HG03457 (cell line): ENCODE measurements around the gene PDIA2.

ENCODE experiments used
- ATAC-seq: cut with Tn5 transposase; IDR thresholded peaks from one replicate; pipeline ENCODE4 v1.9.1; 2021; ENCODE audit warnings: moderate number of reproducible peaks; ENCODE audit not compliant: unreplicated experiment

The PDIA2 gene

DNA sequence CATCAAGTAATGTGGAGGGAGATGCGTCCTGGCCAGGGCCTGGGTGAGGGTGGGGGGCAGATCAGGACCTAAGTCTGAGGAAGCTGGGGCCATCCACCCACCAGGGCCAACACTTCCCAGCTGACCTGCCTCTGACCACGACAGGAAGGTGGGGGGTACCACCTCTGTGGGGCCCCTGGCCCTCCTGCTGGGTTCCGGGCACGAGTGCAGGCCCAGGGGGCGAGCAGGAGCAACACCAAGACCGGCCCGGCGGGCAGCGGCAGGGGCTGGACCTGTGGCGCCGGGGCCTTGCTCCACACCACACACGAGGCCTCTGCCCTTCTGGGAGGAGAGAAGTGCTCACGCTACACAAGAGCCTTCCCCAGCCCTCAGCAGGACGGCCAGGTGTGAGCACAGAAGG lies 13.3 kb downstream of the PDIA2 start:
- no peak for ATAC-seq

DNA sequence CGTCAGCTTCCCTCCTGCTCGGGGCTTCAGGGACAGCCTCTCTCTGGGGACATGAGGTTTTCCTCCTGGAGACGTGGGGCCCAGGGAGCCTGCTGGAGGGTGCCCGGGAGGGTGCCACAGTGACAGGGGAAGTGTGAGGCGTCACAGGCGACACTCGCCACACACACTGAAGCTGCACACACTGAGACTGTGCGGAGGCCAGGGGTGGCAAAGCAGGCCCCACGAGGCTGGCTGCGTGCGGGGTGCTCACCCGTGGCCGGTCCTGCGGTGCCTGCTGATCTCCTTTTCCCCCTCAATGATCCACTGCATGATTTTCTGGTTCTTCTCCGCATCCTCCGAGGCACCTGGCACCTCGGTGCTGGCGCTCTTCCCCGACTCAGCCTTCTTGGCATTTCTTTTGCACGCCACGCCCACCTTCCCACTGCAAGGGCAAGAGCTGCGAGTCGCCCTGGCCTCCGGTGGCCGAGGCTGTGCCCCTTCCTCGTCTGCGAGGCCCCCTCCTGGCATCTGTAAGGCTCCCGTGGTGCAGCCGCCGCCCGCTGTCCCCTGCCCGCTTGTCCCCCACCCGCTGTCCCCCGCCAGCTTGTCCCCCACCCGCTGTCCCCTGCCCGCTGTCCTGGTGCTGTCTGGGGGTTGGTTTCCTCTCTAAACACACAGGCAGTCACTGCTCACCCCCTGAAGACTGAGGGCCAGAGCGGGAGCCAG lies 14.0 kb downstream of the PDIA2 start:
- no peak for ATAC-seq

DNA sequence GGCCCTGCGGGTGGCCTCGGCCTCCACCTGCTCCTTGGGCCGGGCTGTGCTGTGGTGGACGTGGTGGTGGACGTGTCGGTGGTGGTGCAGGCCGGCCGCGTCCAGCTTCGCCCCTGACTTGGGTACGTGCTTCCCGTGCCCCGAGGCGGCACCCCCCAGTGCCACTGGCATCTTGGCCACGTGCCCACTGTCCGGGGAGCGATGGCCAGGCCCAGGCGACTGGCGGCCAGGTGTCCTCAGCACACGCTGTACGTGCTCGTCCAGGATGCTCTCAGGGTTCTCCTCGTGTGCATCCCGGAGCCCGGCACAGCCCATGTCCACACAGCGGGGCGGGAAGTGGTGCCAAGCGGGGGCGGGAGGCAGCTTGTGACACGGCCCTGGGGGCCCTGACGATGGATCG lies 14.9 kb downstream of the PDIA2 start:
- ATAC-seq, result no peak

DNA sequence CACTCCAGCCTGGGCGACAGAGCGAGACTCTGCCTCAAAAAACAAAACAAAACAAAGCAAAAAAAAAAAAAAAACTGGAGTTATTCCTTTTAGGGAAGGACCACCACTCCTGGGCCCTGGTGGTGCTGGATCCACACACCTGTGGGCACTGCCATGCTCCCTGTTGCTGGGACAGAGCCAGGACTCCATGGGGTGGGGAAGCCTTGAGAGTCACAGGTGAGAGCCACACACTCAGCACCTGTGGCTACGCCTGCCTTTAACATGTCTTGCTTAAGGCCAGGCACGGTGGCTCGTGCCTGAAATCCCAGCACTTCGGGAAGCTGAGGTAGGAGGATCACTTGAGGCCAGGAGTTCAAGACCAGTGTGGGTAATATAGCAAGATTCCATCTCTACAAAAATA lies 18.3 kb downstream of the PDIA2 start:
- ATAC-seq, result no peak

DNA sequence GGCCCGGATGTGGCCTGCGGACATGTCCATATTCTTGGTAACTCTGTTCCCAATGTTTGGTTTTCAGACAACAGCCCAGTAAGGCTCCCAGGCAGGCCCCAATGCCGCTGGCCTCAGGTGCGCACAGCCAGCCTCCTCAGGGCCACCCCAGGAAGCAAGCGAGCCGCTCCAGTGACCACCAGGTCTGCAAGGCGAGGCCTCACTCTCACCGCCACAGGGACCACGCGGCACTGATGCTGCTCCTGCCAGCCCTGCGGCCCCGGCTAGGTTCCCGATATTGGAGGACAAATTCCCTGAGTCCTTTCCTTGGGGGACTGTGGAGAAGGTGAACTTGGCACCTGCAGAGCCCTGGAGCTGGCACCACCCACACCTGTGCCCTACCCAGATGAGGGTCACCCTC lies 19.0 kb downstream of the PDIA2 start:
- ATAC-seq, result no peak

DNA sequence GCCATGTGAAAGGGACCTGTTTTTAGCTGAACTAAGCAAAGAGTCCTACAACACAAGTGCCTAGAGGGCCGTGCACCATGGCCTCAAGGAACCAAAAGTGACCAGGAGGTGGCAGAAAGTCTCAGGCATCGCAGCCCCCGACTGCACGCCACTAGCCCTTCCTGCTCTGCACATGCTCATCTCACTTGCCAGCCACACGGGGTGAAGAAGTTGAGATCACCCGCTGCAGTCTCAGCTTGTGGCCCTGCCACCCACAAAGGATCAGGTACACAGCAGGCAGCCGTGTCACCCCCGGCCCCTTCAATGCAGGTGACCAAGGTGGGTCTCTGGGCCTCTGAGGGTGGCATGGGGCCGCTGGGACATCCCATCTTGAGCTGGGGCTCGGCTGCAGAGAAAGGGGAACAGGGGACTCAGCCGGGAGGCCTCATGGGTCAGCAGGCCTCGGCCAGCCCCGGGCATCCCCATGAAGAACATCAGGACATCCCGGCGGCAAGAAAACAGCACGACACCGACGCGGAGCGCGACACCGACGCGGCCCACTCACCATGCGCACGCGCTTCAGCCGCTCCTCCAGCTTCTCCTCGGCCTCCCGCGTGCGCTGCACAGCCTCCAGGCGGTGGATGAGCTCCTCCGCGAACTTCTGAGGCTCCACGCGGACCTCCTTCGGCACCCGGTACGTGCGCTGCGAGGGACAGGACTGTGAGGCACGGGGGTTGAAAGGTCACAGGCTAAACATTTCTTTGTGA lies 21.0 kb downstream of the PDIA2 start:
- no peak for ATAC-seq

DNA sequence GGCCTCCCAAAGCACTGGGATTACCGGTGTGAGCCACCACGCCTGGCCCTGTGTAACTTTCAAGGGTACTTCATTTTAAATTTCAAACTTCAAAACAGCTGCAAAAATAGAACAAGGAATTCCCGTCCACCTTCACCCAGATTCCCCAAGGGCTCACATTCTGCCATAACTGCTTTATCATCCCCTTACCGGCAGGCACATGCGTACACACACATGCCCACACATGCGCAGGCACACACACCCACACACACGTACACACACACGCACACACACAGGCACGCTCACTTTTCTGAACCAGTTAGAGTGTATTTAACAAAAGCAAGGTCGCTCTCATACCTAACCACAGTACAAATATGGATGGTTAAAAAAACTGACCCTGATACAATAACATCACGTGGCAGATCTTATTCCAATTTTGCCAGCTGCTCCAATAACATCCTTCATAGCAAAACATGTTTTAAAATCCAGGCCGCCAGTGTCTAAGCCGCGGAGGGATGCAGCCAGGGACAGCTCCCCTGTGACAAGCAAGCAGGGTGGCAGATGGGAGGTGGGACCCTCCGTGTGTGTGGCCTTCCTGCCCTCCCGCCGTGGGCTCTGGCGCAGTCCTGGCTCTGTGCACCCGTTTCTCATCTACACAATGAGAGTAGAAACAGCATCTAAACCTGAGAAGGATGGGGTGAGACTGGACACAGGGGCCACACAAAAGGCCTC lies 23.1 kb downstream of the PDIA2 start:
- ATAC-seq, result no peak

DNA sequence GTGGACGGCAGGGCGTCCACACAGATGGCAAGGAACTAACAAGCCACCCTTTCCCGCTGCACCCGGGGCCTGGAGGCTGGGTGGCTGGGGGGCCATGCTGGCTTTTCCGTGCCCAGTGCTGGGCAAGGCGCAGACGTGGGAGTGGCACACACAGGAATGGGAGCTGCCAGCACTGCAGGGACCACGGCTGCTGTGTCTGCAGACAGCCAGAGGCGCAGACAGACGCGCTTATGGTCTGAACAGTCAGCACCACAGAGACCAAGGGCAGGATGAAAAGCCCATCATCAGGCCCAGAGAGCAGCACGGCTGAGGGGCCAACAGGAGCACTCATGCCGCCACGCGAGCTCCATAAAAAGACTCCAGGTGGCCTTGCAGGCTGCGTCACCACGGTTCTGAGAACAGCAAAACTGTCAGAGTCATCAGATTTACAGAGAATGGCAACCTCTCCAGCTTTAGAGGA lies 24.0 kb downstream of the PDIA2 start:
- no peak for ATAC-seq

DNA sequence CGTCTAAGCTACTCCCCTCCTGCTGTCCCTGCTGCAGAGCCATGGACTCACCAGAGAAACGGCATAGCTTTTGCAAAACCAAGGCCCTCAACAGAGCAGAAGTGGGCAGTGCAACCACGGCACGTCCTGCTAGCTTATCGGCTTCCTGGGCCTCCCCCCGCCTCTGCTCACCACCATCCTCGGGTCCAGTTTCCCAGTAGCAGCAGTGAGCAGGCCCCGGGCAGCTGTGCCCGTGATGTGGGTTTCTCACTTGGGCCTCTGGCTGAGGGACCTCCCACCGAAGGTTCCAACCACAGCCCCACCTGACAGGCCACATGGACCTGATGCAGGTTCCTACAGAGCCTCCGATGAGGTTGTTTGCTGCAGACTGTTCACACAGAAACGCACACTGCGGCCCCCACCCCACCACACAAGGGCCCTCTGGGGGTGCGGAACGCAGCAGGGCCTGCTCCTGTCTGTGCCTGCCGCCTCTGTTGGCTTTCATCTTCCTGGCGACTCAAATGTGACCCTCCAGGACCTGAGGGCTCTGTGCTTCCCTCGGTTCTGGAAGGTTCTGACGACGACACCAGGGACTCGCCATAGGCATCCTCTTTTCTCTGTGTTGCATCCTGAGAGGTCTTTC lies 24.8 kb downstream of the PDIA2 start:
- no peak for ATAC-seq

DNA sequence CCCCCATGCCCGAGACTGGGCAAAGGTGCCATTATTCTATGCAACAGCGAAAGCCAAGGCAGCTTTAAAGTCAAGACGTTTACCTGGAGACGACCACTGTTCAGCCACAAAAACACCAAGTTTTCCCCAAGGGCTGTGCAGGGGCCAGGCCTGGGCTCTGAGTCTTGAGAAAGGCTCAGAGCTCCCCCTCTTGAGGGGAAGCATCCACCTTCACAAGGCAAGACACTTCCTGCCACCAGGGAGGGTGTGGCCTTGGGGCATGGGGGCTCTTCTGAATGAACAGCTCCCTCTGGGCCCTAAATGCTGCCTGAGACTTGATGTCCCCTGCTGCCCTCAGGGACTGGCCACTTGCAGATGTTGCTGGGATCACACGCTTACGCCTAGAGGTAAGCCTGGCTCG lies 26.5 kb downstream of the PDIA2 start:
- ATAC-seq, result no peak

DNA sequence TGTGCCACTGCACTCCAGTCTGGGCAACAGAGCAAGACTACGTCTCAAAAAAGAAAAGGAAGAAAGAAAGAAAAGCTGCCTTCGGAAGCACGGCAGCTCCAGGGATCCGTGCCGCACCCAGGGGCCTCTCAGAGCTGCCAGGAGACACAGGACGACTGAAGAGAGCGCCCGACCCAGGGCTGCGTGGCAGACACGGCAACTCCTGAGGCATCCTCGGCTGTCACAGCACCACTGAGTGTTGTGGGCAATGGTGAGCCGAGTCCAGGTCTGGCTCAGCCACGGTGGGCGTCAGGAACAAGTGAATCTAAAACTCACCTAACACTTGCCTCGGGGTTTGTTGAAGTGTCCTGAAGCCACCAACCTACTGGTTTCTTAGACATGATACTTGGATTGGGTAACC lies 28.8 kb downstream of the PDIA2 start:
- ATAC-seq, result no peak

DNA sequence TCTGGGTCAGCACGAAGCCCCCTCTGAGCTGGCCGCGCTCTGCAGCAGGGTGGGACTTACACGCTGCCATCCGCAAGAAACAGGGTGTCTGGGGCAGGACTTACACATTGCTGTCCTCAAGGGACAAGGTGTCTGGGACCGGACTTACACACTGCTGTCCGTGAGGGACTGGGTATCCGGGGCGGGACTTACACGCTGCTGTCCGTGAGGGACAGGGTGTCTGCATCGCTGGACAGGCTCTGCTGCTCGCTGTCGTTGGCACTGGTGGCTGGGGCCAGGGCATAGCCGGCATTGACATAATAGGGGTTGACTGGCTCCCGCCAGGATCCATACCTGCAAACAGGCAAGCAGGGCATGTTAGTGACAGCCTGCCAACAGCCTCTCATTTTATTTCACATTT lies 31.4 kb downstream of the PDIA2 start:
- no peak for ATAC-seq

DNA sequence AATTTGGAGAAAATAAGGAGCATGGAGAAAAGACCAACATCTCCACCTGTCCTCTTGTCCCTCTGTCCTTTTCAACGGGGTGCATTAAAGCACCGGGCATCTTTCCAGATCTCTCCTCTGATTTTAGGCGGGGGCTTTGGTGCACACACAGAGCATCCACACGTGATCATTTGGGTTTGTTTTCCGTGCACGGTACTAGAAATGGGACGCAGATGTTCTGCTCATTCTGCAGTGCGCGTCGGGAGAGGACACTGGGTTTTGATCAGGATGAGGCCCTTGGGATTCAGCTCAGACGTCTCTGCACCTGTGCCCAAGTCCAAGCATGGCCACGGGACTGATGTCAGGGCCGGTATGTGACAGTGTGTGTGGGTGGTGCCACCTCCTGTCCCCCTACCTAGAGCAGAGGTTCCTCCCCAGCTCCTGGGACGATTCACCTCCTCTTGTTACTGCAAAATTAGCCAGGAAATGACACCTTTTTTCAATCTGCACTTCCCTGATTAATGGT lies 31.9 kb downstream of the PDIA2 start:
- ATAC-seq, result no peak

DNA sequence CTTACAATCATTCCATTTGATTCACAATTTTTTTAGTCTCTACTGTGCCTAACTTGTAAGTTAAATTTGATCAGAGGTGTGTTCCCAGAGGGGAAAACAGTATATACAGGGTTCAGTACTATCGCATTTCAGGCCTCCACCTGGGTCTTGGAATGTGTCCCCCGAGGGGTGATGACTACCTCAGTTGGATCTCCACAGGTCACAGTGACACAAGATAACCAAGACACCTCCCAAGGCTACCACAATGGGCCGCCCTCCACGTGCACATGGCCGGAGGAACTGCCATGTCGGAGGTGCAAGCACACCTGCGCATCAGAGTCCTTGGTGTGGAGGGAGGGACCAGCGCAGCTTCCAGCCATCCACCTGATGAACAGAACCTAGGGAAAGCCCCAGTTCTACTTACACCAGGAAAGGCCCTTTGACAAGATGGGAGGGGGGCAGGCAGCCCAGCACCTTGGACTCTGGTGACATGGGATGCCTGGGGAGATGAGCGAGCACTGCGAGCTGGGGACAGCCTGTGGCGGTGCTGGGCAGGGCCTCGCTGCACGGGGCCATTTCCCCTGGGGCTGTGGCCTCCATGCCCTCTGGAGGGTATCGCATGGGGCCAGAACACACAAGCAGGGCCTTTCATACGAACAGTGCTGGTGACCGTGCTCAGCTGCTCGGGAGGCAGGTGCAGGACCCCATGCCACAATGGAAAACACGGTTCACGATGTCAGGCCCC lies 33.9 kb downstream of the PDIA2 start:
- ATAC-seq, result no peak

DNA sequence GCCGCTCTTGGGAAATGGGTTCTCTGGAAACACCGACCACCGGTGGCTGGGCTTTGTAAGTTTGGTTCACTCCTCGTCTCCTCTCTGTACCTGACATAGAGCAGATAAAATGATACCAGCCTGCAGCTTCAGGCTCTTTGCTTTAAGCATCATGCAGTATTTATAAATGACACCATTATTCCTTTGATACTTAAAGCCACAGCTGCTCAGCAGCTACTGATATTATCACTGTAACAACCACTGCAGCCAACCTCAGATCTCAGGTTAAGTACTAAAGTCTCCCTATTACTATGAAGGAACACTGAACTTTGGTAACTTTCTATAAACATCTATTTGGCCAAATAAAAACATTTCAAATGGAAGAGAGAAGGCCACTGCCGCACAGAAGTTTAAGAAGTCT lies 34.6 kb downstream of the PDIA2 start:
- ATAC-seq, result no peak

DNA sequence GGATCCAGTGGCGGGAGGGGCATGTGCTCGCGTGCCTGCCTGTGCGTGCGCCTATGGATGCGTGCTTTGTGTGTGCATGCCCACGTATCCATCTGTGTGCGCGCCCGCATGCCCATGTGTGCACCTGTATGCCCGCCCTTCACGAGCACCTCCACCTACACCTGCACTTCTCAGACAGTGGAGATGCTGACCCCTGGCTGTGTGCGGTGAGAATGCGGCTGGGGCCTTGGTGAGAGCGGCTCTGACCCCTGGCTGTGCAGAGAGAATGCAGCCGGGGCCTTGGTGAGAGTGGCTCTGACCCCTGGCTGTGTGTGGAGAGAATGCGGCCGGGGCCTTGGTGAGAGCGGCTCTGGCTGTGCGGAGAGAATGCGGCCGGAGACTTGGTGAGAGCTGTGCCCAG lies 35.7 kb downstream of the PDIA2 start:
- no peak for ATAC-seq

DNA sequence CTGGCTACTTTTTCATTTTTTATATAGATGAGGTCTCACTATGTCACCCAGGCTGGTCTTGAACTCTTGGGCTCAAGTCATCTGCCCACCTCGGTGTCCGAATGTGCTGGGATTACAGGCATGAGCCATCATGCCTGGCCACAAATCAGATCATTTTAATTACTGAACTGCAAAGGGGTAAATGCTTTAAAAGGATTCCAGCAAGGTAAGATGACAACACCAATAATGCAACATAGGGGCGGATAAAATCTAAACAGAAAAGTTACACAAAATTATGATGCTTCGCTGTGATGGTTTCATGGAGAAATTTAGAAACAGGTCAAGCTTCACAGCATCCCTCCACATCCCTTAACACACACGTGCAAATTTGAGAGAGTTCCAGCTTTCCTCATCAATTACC lies 37.2 kb downstream of the PDIA2 start:
- no peak for ATAC-seq

DNA sequence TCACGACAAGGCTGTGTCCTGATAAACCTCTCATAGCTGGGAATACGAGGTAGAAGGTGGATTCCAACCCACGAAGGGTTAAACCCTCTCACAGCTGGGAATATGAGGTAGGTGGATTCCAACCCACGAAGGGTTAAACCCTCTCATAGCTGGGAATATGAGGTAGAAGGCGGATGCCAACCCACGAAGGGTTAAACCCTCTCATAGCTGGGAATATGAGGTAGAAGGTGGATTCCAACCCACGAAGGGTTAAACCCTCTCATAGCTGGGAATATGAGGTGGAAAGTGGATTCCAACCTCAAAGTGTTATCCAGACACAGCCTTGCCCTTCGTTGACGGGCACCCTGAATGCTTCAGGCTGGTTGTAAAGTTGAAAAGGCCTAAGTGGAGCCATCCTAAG lies 38.6 kb downstream of the PDIA2 start:
- no peak for ATAC-seq

DNA sequence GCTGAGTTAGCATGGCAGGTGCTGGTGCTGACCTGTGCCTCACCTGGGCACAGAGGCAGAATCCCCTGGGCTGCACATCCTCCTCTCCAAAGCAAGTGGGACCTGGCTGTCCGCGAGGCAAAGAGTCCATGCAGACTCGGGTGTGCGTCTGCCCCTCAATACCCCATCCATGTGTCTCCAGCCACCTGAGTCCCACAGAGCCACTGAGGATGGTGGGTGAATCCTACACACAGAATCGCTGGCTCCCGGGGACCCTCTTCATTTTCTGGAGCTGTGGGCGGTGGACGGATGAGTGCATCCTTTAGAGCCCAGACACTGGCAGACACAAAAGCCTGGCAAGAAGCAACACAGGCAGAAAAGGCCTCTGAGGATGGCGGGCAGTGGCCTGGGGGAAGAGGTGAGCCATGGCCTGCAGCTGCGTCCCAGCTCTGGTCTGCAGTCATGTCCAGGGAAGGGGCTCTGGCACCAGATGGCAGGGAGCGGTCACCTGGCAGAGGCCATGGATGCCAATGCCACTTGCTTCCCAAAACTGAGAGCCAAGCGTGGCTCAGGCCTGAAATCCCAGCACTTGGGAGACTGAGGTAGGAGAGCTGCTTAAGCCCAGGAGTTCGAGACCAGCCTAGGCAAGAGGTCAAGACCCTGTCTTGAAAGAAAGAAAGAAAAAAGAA lies 39.6 kb downstream of the PDIA2 start:
- ATAC-seq, result no peak

DNA sequence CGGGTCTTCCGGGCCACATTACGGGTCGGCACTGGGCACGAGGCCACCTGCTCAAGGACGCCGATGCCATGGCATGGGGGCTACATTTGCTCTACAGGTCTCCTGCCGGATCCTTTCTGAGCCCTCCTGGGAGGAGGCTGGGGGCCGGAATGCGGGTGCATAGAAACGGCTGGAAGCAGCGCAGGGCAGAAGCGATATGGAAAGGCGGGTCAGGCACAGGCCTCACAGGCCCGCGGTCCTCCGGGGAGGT lies 41.2 kb downstream of the PDIA2 start:
- ATAC-seq, result no peak
